ENCODE data around the gene ADSL. TPM values are rescaled to one million over a fixed set of nuclear protein-coding genes. Genes with fewer than 3 reads are reported as not detected.

Gene ADSL
- total RNA-seq, 4 donors from 2014 or later = 32.0 to 98.1 (median 77.8) TPM

DNA sequence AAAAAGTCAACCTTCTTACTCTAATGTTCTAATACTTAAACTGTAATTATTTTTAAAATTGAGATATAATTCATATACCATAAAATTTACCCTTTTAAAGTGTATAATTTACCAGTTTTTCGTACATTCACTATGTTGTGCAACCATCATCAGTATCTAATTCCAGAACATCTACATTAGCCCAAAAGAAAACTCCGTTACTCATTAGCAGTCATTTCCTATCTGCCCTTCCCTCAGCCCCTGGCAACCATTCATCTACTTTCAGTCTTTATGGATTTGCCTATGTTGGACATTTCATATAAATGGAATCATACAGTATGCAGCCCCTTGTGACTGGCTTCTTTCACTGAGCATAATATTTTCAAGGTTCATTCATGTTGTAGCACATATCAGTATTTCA lies 46.3 kb downstream of the ADSL start:
- no peak overlapping the region for H3K27ac ChIP-seq
- TF ChIP-seq CTCF (IDR thresholded peaks at IDR 0.05) = no peak
- no peak for TF ChIP-seq POLR2A (IDR thresholded peaks at IDR 0.05)
- 65 to 78% methylated on average over 2 of the region's 2 CpGs for WGBS, 2 donors
- H3K9me3 ChIP-seq = no peaks in the 10 kb centered on the region
- DNase-seq = no peak
- intact Hi-C loops (cut with DNase I) = no loop called here
- peaks cover 0 to 9% (median 0%) of the 10 kb centered on the region in 3 donors for H3K36me3 ChIP-seq
- no peaks in the 10 kb centered on the region for H3K27me3 ChIP-seq
- H3K4me1 ChIP-seq = peaks cover 4 to 43% (median 11%) of the 10 kb centered on the region in 3 donors
- H3K4me3 ChIP-seq = no peak overlapping the region

GRCh38 chr22:40394607-40395006 lies 48.3 kb downstream of the ADSL start:
- no peak overlapping the region for H3K4me3 ChIP-seq
- intact Hi-C loops (cut with DNase I) = no loop called here
- H3K27ac ChIP-seq = no peak overlapping the region
- no peaks in the 10 kb centered on the region for H3K9me3 ChIP-seq
- H3K27me3 ChIP-seq = no peaks in the 10 kb centered on the region
- no peak for DNase-seq
- H3K4me1 ChIP-seq = peaks cover 4 to 56% (median 15%) of the 10 kb centered on the region in 3 donors
- H3K36me3 ChIP-seq = peaks cover 0 to 9% (median 0%) of the 10 kb centered on the region in 3 donors
- TF ChIP-seq CTCF (IDR thresholded peaks at IDR 0.05) (no peak), POLR2A (IDR thresholded peaks at IDR 0.05) (no peak)
- WGBS, 2 donors = 65 to 72% methylated on average over 3 of the region's 3 CpGs

- Histone ChIP-seq H3K9me3 (no peaks in the 10 kb centered on the region), H3K27me3 (no peaks in the 10 kb centered on the region), H3K27ac (peak overlapping the region in 2 of 4 donors; percentile 85 to 91), H3K36me3 (peaks cover 0 to 12% (median 0%) of the 10 kb centered on the region in 3 donors), H3K4me3 (no peak overlapping the region), H3K4me1 (peaks cover 6 to 66% (median 15%) of the 10 kb centered on the region in 3 donors)
- WGBS, 2 donors = 92 to 95% methylated on average over 7 of the region's 7 CpGs
- TF ChIP-seq CTCF (IDR thresholded peaks at IDR 0.05) (no peak), POLR2A (IDR thresholded peaks at IDR 0.05) (no peak)
- no peak for DNase-seq
- intact Hi-C loops (cut with DNase I) = no loop called here
These were observed 49.3 kb downstream of the ADSL start for GRCh38 chr22:40395607-40396006.

GRCh38 chr22:40396882-40397281 lies 50.6 kb downstream of the ADSL start:
- Histone ChIP-seq H3K4me1 (peaks cover 7 to 66% (median 15%) of the 10 kb centered on the region in 3 donors), H3K9me3 (no peaks in the 10 kb centered on the region), H3K36me3 (peaks cover 0 to 25% (median 5%) of the 10 kb centered on the region in 3 donors), H3K27ac (peak overlapping the region; percentile 66 to 91 (median 81)), H3K4me3 (no peak overlapping the region), H3K27me3 (no peaks in the 10 kb centered on the region)
- intact Hi-C loops (cut with DNase I) = no loop called here
- no peak for DNase-seq
- WGBS, 2 donors = 15 to 38% methylated on average over 3 to 4 of the region's 4 CpGs
- peak in 1 of 6 experiments; percentile 7 for TF ChIP-seq CTCF (IDR thresholded peaks at IDR 0.05)
- peak in 1 of 4 donors; percentile 21 for TF ChIP-seq POLR2A (IDR thresholded peaks at IDR 0.05)

- no peaks in the 10 kb centered on the region for H3K9me3 ChIP-seq
- peaks cover 0 to 30% (median 8%) of the 10 kb centered on the region in 3 donors for H3K36me3 ChIP-seq
- intact Hi-C loops (cut with DNase I) = no loop called here
- TF ChIP-seq POLR2A (IDR thresholded peaks at IDR 0.05) = no peak
- H3K4me3 ChIP-seq = no peak overlapping the region
- peak overlapping the region; percentile 66 to 91 (median 81) for H3K27ac ChIP-seq
- peaks cover 7 to 68% (median 15%) of the 10 kb centered on the region in 3 donors for H3K4me1 ChIP-seq
- no peaks in the 10 kb centered on the region for H3K27me3 ChIP-seq
- 50% methylated on average over 1 of the region's 1 CpG for WGBS, 2 donors
- no peak for DNase-seq
These were observed 51.1 kb downstream of the ADSL start for GRCh38 chr22:40397396-40397795.

- Histone ChIP-seq H3K4me3 (no peak overlapping the region), H3K4me1 (peaks cover 3 to 71% (median 15%) of the 10 kb centered on the region in 3 donors), H3K9me3 (no peaks in the 10 kb centered on the region), H3K27me3 (no peaks in the 10 kb centered on the region), H3K27ac (peak overlapping the region in 2 of 4 donors; percentile 47 to 60), H3K36me3 (peaks cover 0 to 52% (median 9%) of the 10 kb centered on the region in 3 donors)
- TF ChIP-seq POLR2A (IDR thresholded peaks at IDR 0.05) = no peak
- no peak for TF ChIP-seq CTCF (IDR thresholded peaks at IDR 0.05)
- WGBS, 2 donors = 80% methylated on average over 1 to 2 of the region's 2 CpGs
- no peak for DNase-seq
- intact Hi-C loops (cut with DNase I) = no loop called here
These were observed 53.3 kb downstream of the ADSL start for GRCh38 chr22:40399621-40400020.
